ENCODE results near the gene PLAU. TPM values are rescaled to one million over a fixed set of nuclear protein-coding genes. Genes with fewer than 3 reads are reported as not detected.
"Not testable (repeated sequence)": the region's sequence is repeated elsewhere in the genome, so short reads cannot be mapped to it uniquely, and the experiment has no call there.

The PLAU gene
- total and polyA plus RNA-seq, 2 experiments from 2014 or later = 13.3 to 17.5 TPM

DNA sequence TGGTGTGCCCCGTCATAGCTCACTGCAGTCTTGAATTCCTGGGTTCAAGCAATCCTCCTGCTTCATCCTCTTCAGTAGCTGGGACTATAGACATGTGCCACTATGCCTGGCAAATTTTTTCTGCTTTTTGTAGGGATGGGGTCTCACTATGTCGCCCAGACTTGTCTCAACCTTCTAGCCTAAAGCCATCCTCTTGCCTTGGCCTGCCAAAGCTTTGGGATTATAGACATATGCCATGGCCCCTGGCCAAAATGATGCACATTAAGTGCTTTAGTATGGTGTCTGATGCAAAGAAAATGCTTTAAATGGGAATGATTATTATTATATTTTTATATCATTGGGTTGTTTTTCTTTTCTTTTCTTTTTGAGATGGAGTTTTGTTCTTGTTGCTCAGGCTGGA lies 53.8 kb downstream of the PLAU start (continued):
- TF ChIP-seq, protein P1, sequence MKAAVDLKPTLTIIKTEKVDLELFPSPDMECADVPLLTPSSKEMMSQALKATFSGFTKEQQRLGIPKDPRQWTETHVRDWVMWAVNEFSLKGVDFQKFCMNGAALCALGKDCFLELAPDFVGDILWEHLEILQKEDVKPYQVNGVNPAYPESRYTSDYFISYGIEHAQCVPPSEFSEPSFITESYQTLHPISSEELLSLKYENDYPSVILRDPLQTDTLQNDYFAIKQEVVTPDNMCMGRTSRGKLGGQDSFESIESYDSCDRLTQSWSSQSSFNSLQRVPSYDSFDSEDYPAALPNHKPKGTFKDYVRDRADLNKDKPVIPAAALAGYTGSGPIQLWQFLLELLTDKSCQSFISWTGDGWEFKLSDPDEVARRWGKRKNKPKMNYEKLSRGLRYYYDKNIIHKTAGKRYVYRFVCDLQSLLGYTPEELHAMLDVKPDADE (IDR thresholded peaks at IDR 0.05) = no peak

DNA sequence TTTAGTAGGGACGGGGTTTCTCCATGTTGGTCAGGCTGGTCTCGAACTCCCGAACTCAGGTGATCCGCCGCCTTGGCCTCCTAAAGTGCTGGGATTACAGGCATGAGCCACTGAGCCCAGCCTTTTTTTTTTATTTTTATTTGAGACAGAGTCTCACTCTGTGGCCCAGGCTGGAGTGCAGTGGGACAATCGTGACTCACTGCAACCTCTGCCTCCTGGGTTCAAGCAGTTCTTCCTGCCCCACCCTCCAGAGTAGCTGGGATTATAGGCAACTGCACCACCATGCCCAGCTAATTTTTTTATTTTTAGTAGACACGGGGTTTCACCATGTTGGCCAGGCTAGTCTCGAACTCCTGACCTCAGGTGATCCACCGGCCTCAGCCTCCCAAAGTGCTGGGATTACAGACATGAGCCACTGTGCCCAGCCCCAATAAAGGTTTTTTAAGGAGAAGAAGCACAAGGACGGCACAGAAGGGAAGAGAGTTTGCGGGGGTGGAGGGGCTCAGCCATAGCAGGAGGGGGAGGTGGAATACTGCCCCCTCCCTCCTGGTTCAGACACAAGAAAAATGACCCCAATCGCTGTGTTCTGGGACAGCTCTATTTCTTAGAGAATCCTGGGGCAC lies 54.4 kb downstream of the PLAU start:
- not testable (repeated sequence) for H3K27me3 ChIP-seq (ENCODE audit: insufficient read depth); H3K9me2 ChIP-seq (ENCODE audit: insufficient read depth); H2AFZ ChIP-seq; H3K79me2 ChIP-seq (replicated peaks; ENCODE audit: insufficient read depth); ATAC-seq; H3K36me3 ChIP-seq (ENCODE audit: insufficient read depth); DNase-seq (ENCODE audit: low spot score); H3K9me3 Mint-ChIP-seq; H4K20me1 ChIP-seq (replicated peaks; ENCODE audit: insufficient read depth); H3K36me3 Mint-ChIP-seq (ENCODE audit: low read depth)
- Mint-ChIP-seq H3K27me3 (ENCODE audit: insufficient read depth, low read depth, poor library complexity) (peaks cover 18% of the 10 kb centered on the region), H3K4me1 (peaks cover 54% of the 10 kb centered on the region), H3K27ac (peak overlapping the region; percentile 100), H3K4me3 (peak overlapping the region; percentile 58)
- H3K4me2 ChIP-seq = peak overlapping the region; percentile 22; the same call in 1 of the 2 replicates
- H3F3A ChIP-seq (replicated peaks; ENCODE audit: low read depth) = peaks cover 10% of the 10 kb centered on the region
- peaks cover 30% of the 10 kb centered on the region for H3K4me1 ChIP-seq (ENCODE audit: insufficient read depth)
- 0 out of 2 replicates have a peak overlapping the region, but pooled peaks have one; percentile 2 for H3K4me3 ChIP-seq
- peak overlapping the region; percentile 98 for H3K27ac ChIP-seq (ENCODE audit: low read depth)

DNA sequence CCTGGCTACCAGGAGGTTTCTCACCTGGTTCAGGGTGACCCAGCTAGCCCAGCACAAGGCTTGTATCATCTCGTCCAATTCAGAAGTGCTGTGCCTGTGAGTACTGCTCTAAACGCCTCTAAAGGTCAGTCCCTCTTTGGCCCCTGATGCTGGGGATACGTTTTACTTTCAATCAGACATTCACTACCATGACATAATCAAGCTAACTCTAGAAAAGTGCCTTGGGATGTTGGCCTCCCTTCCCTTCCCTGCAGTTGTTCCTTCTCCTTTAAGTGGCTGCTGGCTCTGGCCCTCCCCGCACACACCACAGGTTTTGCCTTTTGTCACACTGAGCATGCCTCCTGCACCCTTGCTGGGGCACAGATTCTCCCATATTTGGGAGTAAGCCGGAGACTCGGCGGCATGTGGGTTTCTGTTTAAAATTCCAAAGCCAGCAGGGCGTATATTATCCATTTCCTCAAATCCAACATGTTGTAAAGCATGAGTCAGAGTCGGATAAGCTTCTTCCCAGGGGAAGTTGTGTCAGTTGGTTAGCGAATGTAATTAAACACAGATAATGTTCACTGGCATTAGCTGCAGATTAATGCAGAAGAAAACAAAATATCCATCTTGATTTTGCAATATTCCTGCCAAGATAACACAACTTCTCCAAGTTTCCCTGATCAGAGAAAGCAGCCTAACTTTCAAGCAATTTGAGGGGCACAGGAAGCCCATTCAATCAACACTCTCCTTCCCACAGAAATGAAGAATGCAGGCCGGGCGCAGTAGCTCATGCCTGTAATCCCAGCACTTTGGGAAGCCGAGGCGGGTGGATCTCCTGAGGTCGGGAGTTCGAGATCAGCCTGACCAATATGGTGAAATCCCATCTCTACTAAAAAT lies 55.2 kb downstream of the PLAU start:
- no peaks in the 10 kb centered on the region for H4K20me1 ChIP-seq (replicated peaks; ENCODE audit: insufficient read depth)
- H3K9me2 ChIP-seq (ENCODE audit: insufficient read depth) = no peaks in the 10 kb centered on the region
- peak overlapping the region; percentile 99 for H3K27ac ChIP-seq (ENCODE audit: low read depth)
- H3K36me3 ChIP-seq (ENCODE audit: insufficient read depth) = no peaks in the 10 kb centered on the region
- Mint-ChIP-seq H3K36me3 (ENCODE audit: low read depth) (no peaks in the 10 kb centered on the region), H3K4me1 (peaks cover 60% of the 10 kb centered on the region), H3K27me3 (ENCODE audit: insufficient read depth, low read depth, poor library complexity) (peaks cover 19% of the 10 kb centered on the region), H3K9me3 (no peaks in the 10 kb centered on the region; the same call in 2 of the 3 replicates), H3K27ac (peak overlapping the region; percentile 100), H3K4me3 (peak overlapping the region; percentile 58)
- H3F3A ChIP-seq (replicated peaks; ENCODE audit: low read depth) = peaks cover 10% of the 10 kb centered on the region
- TF ChIP-seq CREB1 (CRISPR knock-in tag; IDR thresholded peaks at IDR 0.05; ENCODE audit: low read depth) (peak; percentile 59), NANOG (IDR thresholded peaks at IDR 0.05; ENCODE audit: borderline replicate concordance) (peak; percentile 84), POLR2AphosphoS5 (IDR thresholded peaks at IDR 0.05; ENCODE audit: low read depth) (peak; percentile 70), STAT1 (IDR thresholded peaks at IDR 0.05; ENCODE audit: unreplicated experiment) (no peak), ZNF331 (CRISPR knock-in tag; IDR thresholded peaks at IDR 0.05; ENCODE audit: low read depth) (no peak), EZH2 (IDR thresholded peaks at IDR 0.05; ENCODE audit: low read depth, unreplicated experiment) (no peak), JUNB (IDR thresholded peaks at IDR 0.05; ENCODE audit: unreplicated experiment) (no peak)
- TF ChIP-seq, protein P1 (IDR thresholded peaks at IDR 0.05) = peak; percentile 61
- H3K4me1 ChIP-seq (ENCODE audit: insufficient read depth) = peaks cover 30% of the 10 kb centered on the region
- H3K4me3 ChIP-seq = 0 out of 2 replicates have a peak overlapping the region, but pooled peaks have one; percentile 2
- peak overlapping the region; percentile 50; the same call in 1 of the 2 replicates for H3K4me2 ChIP-seq
- H3K79me2 ChIP-seq (replicated peaks; ENCODE audit: insufficient read depth) = no peaks in the 10 kb centered on the region
- no peak overlapping the region for H2AFZ ChIP-seq
- no peaks in the 10 kb centered on the region for H3K27me3 ChIP-seq (ENCODE audit: insufficient read depth)
- DNase-seq (ENCODE audit: low spot score) (peak; percentile 98), ATAC-seq (peak; percentile 85)
